H54 (cell line): ENCODE measurements around the gene ARL13A.

Source experiments
- DNase-seq: peaks from one replicate; pipeline ENCODE4 v3.0.0; 2011; ENCODE audit warnings: low spot score, mixed read lengths; ENCODE audit not compliant: insufficient read length
- FAIRE-seq: peaks from 3 replicates; lab custom pipeline; 2011; peaks lifted over from hg19 to GRCh38; lab: Jason Lieb, UNC
- POLR2A ChIP-seq: IDR thresholded peaks from 2 replicates; pipeline ENCODE4 v1.6.1; 2011; ENCODE audit warnings: low read depth, mild to moderate bottlenecking, low read length

ARL13A gene

DNA sequence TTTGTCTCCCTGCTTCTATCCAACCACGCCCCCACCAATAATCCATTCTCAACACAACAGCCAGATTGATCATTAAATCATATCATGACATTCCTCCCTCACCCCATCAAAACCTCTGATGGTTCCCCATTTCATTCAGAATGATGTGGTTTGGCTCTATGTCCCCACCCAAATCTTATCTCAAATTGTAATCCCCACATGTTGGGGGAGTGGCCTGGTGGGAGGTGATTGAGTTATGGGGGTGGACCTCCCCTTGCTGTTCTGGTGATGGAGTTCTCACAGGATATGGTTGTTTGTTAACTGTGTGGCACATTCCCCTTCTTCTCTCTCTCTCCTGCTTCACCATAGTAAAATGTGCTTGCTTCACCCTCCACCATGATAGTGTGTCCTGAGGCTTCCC lies 59.1 kb downstream of the ARL13A start:
- TF ChIP-seq POLR2A, result no peak
- no peak for DNase-seq
- FAIRE-seq, result no peak

DNA sequence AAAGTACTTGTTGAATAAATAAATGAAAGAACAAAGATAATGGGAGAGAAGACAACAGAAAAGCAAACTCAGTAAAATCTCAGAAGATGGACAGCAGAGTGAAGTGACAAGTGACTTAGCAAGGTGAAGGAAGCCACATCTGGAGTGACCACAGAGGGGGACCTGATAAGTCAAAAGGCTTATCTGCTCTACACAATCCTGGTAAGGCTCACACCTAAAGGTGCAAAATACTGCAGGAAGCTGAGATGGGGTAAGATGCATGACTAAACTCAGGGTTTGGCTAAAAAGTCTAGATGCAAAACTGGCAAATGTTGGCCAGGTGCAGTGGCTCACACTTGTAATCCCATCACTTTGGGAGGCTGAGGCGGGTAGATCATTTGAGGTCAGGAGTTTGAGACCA lies 60.2 kb downstream of the ARL13A start:
- no peak for TF ChIP-seq POLR2A
- DNase-seq, result no peak
- FAIRE-seq, result no peak

DNA sequence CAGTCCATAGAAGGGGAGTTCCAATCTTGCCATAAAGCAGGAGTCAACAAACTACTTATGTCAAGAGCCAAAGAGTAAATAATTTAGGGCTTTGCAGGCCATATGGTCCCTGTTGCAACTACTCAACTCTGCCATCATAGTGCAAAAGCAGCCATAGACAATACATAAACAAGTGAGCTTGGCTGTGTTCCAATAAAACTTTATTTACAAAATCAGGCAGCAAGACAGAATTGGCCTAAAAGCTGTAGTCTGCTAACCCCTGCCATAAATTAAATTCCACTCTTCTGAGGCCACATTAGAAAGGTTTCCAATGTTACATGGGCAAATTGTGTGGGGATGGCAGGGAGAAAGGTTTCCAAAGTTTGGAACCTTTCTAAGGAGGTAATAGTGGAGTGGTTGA lies 67.7 kb downstream of the ARL13A start:
- FAIRE-seq (no peak), DNase-seq (no peak)
- no peak for TF ChIP-seq POLR2A

DNA sequence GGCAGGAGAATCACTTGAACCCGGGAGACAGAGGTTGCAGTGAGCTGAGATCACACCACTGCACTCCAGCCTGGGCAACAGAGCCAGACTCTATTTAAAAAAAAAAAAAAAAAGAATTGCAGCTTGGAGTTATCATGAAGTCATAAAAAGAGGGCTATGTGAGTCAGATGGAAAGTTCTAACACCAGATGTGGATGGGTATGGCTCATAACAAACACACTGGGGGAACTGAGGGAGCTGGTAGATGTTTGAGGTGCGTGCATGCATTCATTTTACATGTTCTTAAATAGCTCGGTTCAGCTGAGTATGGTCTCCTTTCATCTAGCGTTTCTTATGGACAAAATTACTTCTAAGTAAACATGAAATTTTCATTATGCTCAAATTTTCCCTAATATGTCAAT lies 70.7 kb downstream of the ARL13A start:
- FAIRE-seq (no peak), DNase-seq (no peak)
- TF ChIP-seq POLR2A, result no peak
